ENCODE data around the gene MMP10. TPM values are rescaled to one million over a fixed set of nuclear protein-coding genes. Genes with fewer than 3 reads are reported as not detected.

MMP10 gene
- total and polyA plus RNA-seq, 2 of the 8 experiments (the other 6 are each of a cell fraction or from before 2014, with no cell fraction given), result 0.03 to 0.17 TPM

DNA sequence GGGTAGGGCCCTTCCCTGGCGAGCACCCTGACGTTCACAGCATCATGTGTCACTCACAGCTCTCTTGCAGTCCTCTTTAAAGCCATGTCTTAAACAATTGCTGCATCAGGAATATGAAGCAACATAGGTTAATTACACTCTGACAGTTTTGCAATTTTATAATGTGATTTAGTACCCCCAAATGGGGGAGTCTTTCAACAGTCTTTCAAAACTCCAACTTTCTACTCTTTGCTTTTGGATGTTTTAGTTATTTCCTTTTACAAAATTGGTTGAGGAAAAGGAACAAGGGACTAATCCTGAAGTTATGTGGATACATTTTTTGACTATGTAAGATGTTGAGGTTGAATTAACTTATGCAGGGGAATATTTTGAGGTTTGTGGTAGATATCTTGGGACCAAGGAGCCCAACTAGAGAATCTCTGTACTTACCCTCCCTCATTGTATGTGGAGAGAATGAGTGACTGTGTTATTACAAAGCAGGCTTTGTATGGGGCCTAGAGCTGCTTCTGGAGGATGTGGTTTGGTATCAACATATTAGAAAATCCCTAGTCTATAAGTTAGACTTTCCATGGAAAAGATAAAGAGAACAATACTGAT, 55.4 kb downstream of the MMP10 start, which contains the start of gene MMP8 (continued):
- TF ChIP-seq BACH1 (IDR thresholded peaks at IDR 0.05; ENCODE audit: low read length) (no peak), SIX5 (IDR thresholded peaks at IDR 0.05; ENCODE audit: low read depth, low read length) (no peak), EGR1 (IDR thresholded peaks at IDR 0.05; ENCODE audit: borderline replicate concordance, low read depth, low read length) (no peak)
